A549 (cell line): ENCODE data around the gene SORCS1.

ENCODE experiments used
- EP300 ChIP-seq, 2 experiments: fragments of >200 bp; sonication (Bioruptor Twin); formaldehyde crosslinking; IDR thresholded peaks; 2 replicates in 1 of 2; 3 replicates in 1 of 2; pipeline ENCODE4 v1.6.1; 2016 to 2017
- FOSL2 ChIP-seq, 2 experiments: fragments of 450-650 bp in 1 of 2; fragments of >200 bp in 1 of 2; sonication (Bioruptor Twin) in 1 of 2; formaldehyde crosslinking; IDR thresholded peaks; 2 replicates each; pipeline versions ENCODE4 v1.5.0 to v1.6.1; 2016 to 2020; ENCODE audit warnings: mild to moderate bottlenecking in 1 of 2, moderate library complexity in 1 of 2
- JUNB ChIP-seq: fragments of >200 bp; sonication (Bioruptor Twin); formaldehyde crosslinking; IDR thresholded peaks from 2 replicates; pipeline ENCODE4 v1.6.1; 2016
- MAFK ChIP-seq: fragments of 450-650 bp; IDR thresholded peaks from 2 replicates; pipeline ENCODE4 v1.6.1; 2014; ENCODE audit not compliant: partially characterized antibody
- POLR2A ChIP-seq: IDR thresholded peaks from 2 replicates; pipeline ENCODE4 v1.6.1; 2012; ENCODE audit warnings: mild to moderate bottlenecking, low read length
- RAD21 ChIP-seq, 2 experiments: fragments of >200 bp in 1 of 2; sonication (Bioruptor Twin) in 1 of 2; formaldehyde crosslinking in 1 of 2; IDR thresholded peaks in 1 of 2; conservative IDR thresholded peaks in 1 of 2; 2 replicates in 1 of 2; 3 replicates in 1 of 2; pipeline ENCODE4 v1.6.1; 2012 to 2018; ENCODE audit warnings: inconsistent platforms in 1 of 2
- RFX5 ChIP-seq: fragments of 450-650 bp; IDR thresholded peaks from 2 replicates; pipeline ENCODE4 v1.7.1; 2014; ENCODE audit warnings: antibody characterized with exemption, mild to moderate bottlenecking, moderate library complexity
- SMC3 ChIP-seq: fragments of >200 bp; sonication (Bioruptor Twin); formaldehyde crosslinking; IDR thresholded peaks from 3 replicates; pipeline ENCODE4 v1.6.1; 2018; ENCODE audit warnings: inconsistent platforms
- TP53 ChIP-seq: fragments of 250-450 bp; sonication (Bioruptor Pico); IDR thresholded peaks from 2 replicates; pipeline ENCODE4 v1.5.0; 2021; ENCODE audit warnings: mild to moderate bottlenecking, moderate library complexity
- ZSCAN20 ChIP-seq: fragments of 250-450 bp; sonication (Bioruptor Pico); IDR thresholded peaks from 2 replicates; pipeline ENCODE4 v1.8.0; 2022; ENCODE audit warnings: mild to moderate bottlenecking, moderate library complexity
- TF ChIP-seq, protein P1 (sequence below): fragments of >200 bp; sonication (Bioruptor Twin); formaldehyde crosslinking; IDR thresholded peaks from 3 replicates; pipeline ENCODE4 v1.5.1; 2016
- TF ChIP-seq, protein P2 (sequence below): IDR thresholded peaks from 2 replicates; pipeline ENCODE4 v1.6.1; 2012
- TF ChIP-seq, protein P3 (sequence below): fragments of 200-600 bp; sonication (generic); IDR thresholded peaks from 2 replicates; pipeline ENCODE4 v1.6.1; 2016; ENCODE audit warnings: antibody characterized with exemption, mild to moderate bottlenecking, moderate library complexity

DNA sequence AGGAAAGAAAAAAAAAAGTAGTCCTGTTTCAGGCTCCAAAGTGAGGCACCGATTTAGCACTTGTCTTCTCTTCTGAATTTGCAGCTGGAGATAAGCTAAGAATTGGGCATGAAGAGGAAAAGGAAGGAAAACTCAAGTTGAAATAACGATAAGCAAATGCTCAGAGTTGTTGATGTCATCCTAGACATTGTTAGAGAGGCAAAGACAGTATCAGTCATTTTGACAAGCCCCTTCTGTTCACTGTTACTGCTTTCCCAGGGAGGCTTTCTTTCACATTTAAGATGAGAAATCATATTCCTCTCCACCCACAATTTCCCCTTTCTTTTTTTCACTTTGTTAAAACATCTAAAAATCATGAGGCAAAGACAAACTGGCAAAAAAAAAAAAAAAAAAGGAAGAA lies 41.8 kb downstream of the SORCS1 start:
- TF ChIP-seq RFX5 (no peak), TP53 (no peak), POLR2A (no peak), EP300 (IDR thresholded peaks at IDR 0.05) (no peak), RAD21 (conservative IDR thresholded peaks at IDR 0.05 in 1 of 2, IDR thresholded peaks at IDR 0.05 in 1 of 2) (no peak), ZSCAN20 (CRISPR knock-in tag) (no peak), MAFK (no peak), FOSL2 (IDR thresholded peaks at IDR 0.05) (no peak), FOSL2 (CRISPR knock-in tag; IDR thresholded peaks at IDR 0.05) (no peak), SMC3 (no peak), JUNB (no peak)
- TF ChIP-seq, protein P1, sequence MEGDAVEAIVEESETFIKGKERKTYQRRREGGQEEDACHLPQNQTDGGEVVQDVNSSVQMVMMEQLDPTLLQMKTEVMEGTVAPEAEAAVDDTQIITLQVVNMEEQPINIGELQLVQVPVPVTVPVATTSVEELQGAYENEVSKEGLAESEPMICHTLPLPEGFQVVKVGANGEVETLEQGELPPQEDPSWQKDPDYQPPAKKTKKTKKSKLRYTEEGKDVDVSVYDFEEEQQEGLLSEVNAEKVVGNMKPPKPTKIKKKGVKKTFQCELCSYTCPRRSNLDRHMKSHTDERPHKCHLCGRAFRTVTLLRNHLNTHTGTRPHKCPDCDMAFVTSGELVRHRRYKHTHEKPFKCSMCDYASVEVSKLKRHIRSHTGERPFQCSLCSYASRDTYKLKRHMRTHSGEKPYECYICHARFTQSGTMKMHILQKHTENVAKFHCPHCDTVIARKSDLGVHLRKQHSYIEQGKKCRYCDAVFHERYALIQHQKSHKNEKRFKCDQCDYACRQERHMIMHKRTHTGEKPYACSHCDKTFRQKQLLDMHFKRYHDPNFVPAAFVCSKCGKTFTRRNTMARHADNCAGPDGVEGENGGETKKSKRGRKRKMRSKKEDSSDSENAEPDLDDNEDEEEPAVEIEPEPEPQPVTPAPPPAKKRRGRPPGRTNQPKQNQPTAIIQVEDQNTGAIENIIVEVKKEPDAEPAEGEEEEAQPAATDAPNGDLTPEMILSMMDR: no peak
- TF ChIP-seq, protein P2, sequence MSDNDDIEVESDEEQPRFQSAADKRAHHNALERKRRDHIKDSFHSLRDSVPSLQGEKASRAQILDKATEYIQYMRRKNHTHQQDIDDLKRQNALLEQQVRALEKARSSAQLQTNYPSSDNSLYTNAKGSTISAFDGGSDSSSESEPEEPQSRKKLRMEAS: no peak
- TF ChIP-seq, protein P3, sequence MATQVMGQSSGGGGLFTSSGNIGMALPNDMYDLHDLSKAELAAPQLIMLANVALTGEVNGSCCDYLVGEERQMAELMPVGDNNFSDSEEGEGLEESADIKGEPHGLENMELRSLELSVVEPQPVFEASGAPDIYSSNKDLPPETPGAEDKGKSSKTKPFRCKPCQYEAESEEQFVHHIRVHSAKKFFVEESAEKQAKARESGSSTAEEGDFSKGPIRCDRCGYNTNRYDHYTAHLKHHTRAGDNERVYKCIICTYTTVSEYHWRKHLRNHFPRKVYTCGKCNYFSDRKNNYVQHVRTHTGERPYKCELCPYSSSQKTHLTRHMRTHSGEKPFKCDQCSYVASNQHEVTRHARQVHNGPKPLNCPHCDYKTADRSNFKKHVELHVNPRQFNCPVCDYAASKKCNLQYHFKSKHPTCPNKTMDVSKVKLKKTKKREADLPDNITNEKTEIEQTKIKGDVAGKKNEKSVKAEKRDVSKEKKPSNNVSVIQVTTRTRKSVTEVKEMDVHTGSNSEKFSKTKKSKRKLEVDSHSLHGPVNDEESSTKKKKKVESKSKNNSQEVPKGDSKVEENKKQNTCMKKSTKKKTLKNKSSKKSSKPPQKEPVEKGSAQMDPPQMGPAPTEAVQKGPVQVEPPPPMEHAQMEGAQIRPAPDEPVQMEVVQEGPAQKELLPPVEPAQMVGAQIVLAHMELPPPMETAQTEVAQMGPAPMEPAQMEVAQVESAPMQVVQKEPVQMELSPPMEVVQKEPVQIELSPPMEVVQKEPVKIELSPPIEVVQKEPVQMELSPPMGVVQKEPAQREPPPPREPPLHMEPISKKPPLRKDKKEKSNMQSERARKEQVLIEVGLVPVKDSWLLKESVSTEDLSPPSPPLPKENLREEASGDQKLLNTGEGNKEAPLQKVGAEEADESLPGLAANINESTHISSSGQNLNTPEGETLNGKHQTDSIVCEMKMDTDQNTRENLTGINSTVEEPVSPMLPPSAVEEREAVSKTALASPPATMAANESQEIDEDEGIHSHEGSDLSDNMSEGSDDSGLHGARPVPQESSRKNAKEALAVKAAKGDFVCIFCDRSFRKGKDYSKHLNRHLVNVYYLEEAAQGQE: no peak
